Lower lobe of right lung (tissue), 2 donors: ENCODE data around the gene PCYT1A. TPM values are rescaled to one million over a fixed set of nuclear protein-coding genes. Genes with fewer than 3 reads are reported as not detected.

Experiments
- ATAC-seq, 2 donors: fragments of 200-7000 bp; cut with Tn5 transposase; one replicate each; pipeline ENCODE4 v1.9.1; 2020 to 2022; ENCODE audit warnings: mild to moderate bottlenecking in 2 of 2, moderate library complexity in 2 of 2
- DNase-seq: peaks from one replicate; pipeline ENCODE4 v3.0.0-alpha.2; 2020
- H3K27ac ChIP-seq: fragments of 200-600 bp; one replicate; pipeline ENCODE4 v1.8.0; 2022
- H3K27me3 ChIP-seq: fragments of 200-600 bp; one replicate; pipeline ENCODE4 v1.8.0; 2022; ENCODE audit warnings: low read depth
- H3K36me3 ChIP-seq: fragments of 200-600 bp; one replicate; pipeline ENCODE4 v1.8.0; 2022; ENCODE audit warnings: mild to moderate bottlenecking
- H3K4me1 ChIP-seq: fragments of 200-600 bp; one replicate; pipeline ENCODE4 v1.8.0; 2022
- H3K4me3 ChIP-seq: fragments of 200-600 bp; one replicate; pipeline ENCODE4 v1.8.0; 2022; ENCODE audit warnings: mild to moderate bottlenecking
- H3K9me3 ChIP-seq: fragments of 200-600 bp; one replicate; pipeline ENCODE4 v1.8.0; 2022
- intact Hi-C: fragments of 100-400 bp; cut with DNase I; formaldehyde crosslinking; loops from one replicate; pipeline ENCODE4 v1.11.0; 2022
- long read RNA-seq: library from polyadenylated mRNA; unstranded; transcript quantifications from one replicate; pipeline ENCODE4 v2.0.0, GENCODE V29; 2021
- total RNA-seq: library from RNA; stranded (reverse); fragmentation: NEBNext Ultra II Directional; extraction: Animal tissue kit (Norgen Biotek cat#: 25700); gene quantifications from one replicate; pipeline ENCODE4 v1.2.1, GENCODE V29; 2021
- TF ChIP-seq, protein P1 (sequence below): fragments of 200-600 bp; IDR thresholded peaks from one replicate; pipeline ENCODE4 v1.8.0; 2022; ENCODE audit warnings: antibody characterized with exemption, mild to moderate bottlenecking
- donor health status: DM: no; HTN: yes; CAD: no; lungs with severe emphysema.

Gene PCYT1A
- 56.1 TPM for total RNA-seq
- long read RNA-seq, transcript PCYT1A-206 (9 exons, 1,482 nt), result major isoform, 7 of 105 reads
- long read RNA-seq, partial matches to known transcripts, result 4 of 105 reads
- long read RNA-seq, other reads (novel, unspliced or antisense), result 92 of 105 reads

DNA sequence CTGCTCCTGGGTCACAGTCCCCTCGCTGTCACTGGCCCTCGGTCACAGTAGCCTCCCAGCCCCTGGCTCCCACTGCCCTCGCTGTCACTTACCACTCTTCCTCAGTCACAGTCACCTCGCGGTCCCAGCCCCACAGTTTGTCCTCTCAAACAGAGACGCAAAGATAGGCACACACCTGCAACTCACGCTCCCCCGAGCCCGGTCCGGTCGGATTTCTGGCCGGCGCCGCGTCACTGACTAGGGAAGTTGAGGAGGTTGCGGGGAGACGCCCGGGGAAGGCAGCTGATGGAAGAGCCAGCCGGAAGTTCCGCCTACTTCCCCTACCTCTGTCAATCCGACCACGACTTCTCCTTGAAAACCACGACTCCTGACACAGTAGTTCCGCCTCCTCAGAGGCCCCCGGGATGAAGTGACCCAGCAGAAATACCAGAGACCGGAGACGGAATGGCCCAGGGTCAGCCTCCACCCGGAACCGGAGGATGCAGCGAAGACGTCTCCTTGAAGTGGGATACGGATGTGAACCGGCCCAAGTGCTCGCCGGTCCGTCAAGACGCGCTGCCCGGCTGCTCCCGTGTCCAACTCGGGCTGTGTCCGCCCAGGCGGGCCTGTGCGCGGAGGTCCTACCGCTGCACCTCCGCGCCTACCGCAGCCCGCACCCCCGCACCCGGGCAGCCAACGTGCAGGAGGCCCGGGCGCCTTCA lies at the start of gene PCYT1A:
Gene PCYT1A, minus strand, starts transcription at position 287 of the 701 bp plus-strand sequence. CDS start 17,195 bp downstream, outside the sequence.
- ATAC-seq (peak; percentile 98 to 99), DNase-seq (peak; percentile 95)
- intact Hi-C loops, result no loop called here
- H3K27ac ChIP-seq, result peak within 1 kb of the TSS; percentile 93
- H3K36me3 ChIP-seq, result peaks cover 3% of the 10 kb centered on the region
- H3K27me3 ChIP-seq, result no peaks in the 10 kb centered on the region
- TF ChIP-seq, protein P1, sequence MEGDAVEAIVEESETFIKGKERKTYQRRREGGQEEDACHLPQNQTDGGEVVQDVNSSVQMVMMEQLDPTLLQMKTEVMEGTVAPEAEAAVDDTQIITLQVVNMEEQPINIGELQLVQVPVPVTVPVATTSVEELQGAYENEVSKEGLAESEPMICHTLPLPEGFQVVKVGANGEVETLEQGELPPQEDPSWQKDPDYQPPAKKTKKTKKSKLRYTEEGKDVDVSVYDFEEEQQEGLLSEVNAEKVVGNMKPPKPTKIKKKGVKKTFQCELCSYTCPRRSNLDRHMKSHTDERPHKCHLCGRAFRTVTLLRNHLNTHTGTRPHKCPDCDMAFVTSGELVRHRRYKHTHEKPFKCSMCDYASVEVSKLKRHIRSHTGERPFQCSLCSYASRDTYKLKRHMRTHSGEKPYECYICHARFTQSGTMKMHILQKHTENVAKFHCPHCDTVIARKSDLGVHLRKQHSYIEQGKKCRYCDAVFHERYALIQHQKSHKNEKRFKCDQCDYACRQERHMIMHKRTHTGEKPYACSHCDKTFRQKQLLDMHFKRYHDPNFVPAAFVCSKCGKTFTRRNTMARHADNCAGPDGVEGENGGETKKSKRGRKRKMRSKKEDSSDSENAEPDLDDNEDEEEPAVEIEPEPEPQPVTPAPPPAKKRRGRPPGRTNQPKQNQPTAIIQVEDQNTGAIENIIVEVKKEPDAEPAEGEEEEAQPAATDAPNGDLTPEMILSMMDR, result no peak
- peak within 1 kb of the TSS; percentile 87 for H3K4me3 ChIP-seq
- peaks cover 37% of the 10 kb centered on the region for H3K4me1 ChIP-seq
- no peaks in the 10 kb centered on the region for H3K9me3 ChIP-seq

DNA sequence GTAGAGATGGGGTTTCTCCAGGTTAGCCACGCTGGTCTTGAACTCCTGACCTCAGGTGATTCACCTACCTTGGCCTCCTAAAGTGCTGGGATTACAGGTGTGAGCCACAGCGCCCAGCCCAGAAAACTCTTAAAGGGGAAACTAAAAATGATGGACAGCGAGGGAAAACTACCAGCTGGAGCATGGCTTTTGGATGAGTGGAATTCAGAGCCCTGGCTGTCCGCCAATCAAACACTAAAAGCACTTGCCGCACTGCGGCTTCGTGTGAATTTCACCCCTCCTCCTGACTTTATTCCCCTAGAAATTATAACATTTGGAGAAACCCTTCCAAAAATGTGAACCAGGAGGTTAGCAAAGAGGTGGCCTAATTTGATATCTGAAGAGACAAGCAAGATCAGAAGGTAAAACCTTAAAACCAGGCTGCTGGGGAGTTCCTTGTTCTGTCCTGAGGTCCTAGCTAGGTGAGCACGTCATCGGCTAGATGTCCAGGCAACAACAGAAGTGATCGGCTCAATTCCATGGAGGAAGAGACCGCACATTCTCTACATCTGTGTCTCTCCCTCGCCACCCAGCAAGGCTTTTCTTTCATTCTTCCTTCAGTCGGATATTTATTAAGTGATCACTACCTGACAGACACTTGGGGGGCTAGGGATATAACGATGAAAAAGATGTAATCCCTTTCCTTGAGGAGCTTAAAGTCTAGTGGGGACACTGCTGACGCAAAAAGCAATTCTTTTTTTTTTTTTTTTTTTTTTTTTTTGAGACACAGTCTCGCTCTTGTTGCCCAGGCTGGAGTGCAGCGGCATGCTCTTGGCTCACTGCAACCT lies 49.0 kb upstream of the PCYT1A start:
- no peaks in the 10 kb centered on the region for H3K4me1 ChIP-seq
- intact Hi-C loops, result no loop called here

DNA sequence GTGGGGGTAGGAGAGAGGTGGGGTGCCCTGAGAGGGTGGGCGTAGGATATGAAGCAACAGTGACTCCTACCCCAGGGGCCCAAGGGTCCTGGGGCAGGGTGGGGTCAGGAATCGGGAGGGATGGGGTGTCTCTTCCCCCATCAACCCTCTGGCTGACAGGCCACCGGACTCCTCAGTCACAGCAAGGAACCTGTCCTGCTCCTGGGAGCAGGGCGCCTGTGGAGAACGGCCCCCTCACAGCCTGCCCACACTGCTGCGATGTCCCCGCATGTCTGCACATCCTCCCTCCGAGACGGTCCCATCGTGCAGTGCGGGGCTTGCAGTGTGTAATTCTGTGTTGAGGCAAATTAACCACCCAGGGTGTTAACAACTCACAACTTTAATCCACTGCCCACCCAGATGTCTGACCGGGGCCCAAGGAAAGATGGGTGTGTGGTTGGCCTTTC lies 48.0 kb upstream of the PCYT1A start:
- TF ChIP-seq, protein P1, result no peak
- DNase-seq (no peak), ATAC-seq (peak in 1 of 2 donors; percentile 29)
- no peaks in the 10 kb centered on the region for H3K4me1 ChIP-seq
- H3K27ac ChIP-seq, result no peak overlapping the region
- H3K9me3 ChIP-seq, result no peaks in the 10 kb centered on the region
- intact Hi-C loops, result no loop called here
- H3K27me3 ChIP-seq, result no peaks in the 10 kb centered on the region
- no peak overlapping the region for H3K4me3 ChIP-seq
- H3K36me3 ChIP-seq, result no peaks in the 10 kb centered on the region

More for the DNA sequence above, 49.0 kb upstream of the PCYT1A start:
- TF ChIP-seq, protein P1, result no peak
- Histone ChIP-seq H3K9me3 (no peaks in the 10 kb centered on the region), H3K27me3 (no peaks in the 10 kb centered on the region), H3K36me3 (no peaks in the 10 kb centered on the region), H3K4me3 (no peak overlapping the region), H3K27ac (no peak overlapping the region)
- ATAC-seq (no peak), DNase-seq (no peak)

DNA sequence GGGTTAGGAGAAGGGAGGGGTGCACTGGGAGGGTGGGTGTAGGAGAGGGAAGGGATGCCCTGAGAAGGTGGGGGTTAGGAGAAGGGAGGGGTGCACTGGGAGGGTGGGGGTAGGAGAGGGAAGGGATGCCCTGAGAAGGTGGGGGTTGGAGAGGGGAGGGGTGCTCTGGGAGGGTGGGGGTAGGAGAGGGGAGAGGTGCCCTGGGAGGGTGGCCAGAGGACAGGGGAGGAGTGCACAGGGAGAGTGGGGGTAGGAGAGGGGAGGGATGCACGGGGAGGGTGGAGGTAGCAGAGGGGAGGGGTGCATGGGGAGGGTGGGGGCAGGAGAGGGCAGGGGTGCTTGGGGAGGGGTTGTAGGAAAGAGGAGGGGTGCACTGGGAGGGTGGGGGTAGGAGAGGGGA lies 47.5 kb upstream of the PCYT1A start:
- Histone ChIP-seq H3K27ac (no peak overlapping the region), H3K36me3 (no peaks in the 10 kb centered on the region), H3K4me3 (no peak overlapping the region), H3K4me1 (no peaks in the 10 kb centered on the region), H3K27me3 (no peaks in the 10 kb centered on the region), H3K9me3 (no peaks in the 10 kb centered on the region)
- no peak for DNase-seq
- ATAC-seq, result no peak
- intact Hi-C loops, result no loop called here
- TF ChIP-seq, protein P1, result no peak

DNA sequence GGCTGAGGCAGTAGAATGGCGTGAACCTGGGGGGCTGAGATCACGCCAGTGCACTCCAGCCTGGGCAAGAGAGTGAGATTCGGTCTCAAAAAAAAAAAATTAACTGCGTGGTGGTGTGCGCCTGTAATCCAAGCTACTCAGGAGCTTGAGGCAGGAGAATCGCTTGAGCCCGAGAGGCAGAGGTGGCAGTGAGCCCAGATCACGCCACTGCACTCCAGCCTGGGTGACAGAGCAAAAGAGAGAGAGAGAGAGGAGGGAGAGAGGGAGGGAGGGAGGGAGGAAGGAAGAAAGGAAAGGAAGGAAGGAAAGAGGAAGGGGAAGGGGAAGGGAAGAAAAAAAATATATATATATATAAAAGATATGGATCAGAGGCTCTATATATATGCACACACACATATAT lies 44.6 kb upstream of the PCYT1A start:
- ATAC-seq (no peak), DNase-seq (no peak)
- Histone ChIP-seq H3K27me3 (no peaks in the 10 kb centered on the region), H3K4me3 (no peak overlapping the region), H3K9me3 (no peaks in the 10 kb centered on the region), H3K4me1 (no peaks in the 10 kb centered on the region), H3K27ac (no peak overlapping the region), H3K36me3 (no peaks in the 10 kb centered on the region)
- TF ChIP-seq, protein P1, result no peak
- intact Hi-C loops, result no loop called here
